Measurements from ENCODE around the gene AKR7A2.

- no peak for TF ChIP-seq CTCF (optimal IDR thresholded peaks at IDR 0.05 in 1 of 3, IDR thresholded peaks at IDR 0.05 in 1 of 3, conservative IDR thresholded peaks at IDR 0.05 in 1 of 3; ENCODE audit: extremely low read depth in 1 of 3, insufficient read depth in 2 of 3, low read length in 3 of 3)
- TF ChIP-seq EZH2 (IDR thresholded peaks at IDR 0.05; ENCODE audit: low read length), result no peak
These were observed 14.2 kb upstream of the AKR7A2 start for GRCh38 chr1:19325958-19326747.
